Fibroblast of the aortic adventitia (primary cell): ENCODE results near the gene LRRC61. TPM values are rescaled to one million over a fixed set of nuclear protein-coding genes. Genes with fewer than 3 reads are reported as not detected.
"Not testable (repeated sequence)": the region's sequence is repeated elsewhere in the genome, so short reads cannot be mapped to it uniquely, and the experiment has no call there.

Experiments
- DNase-seq: peaks from one replicate; pipeline ENCODE4 v3.0.0-alpha.2; 2010; ENCODE audit warnings: low read depth
- H3K4me3 ChIP-seq: 2 replicates; pipeline ENCODE4 v1.5.1; 2011; ENCODE audit warnings: low read depth, mild to moderate bottlenecking, control low read depth, low read length, moderate library complexity
- total RNA-seq: library from RNA; depleted of rRNA; stranded (reverse); fragments of >200 nt; gene quantifications from 2 replicates; pipeline ENCODE4 v1.2.3, GENCODE V29; 2012; ENCODE audit warnings: low replicate concordance
- TF ChIP-seq, protein P1 (sequence below): IDR thresholded peaks from 2 replicates; pipeline ENCODE4 v1.5.1; 2011; ENCODE audit warnings: mild to moderate bottlenecking, low read length, control low read depth, inconsistent platforms; ENCODE audit not compliant: insufficient read depth

The LRRC61 gene
- total RNA-seq, 1 donor = 0.09 TPM

DNA sequence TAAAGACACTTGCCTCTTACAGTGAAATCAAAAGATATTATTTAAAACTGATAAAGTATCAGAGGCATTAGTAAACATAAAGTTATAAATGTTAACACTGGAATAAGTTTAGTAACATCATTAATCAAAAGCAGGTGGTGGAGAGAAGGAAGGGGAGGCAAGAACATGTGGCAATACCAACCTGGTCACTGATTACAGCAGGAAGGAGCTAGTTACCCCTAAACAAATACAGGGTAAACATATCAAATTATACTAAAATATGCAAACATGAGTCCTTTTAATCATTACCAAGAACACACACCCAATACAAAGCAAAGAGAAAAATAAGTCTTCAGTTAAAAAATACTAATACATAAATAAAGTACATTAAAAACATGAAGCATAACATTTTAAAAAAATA, 25.2 kb upstream of the LRRC61 start:
- not testable (repeated sequence) for H3K4me3 ChIP-seq, DNase-seq

DNA sequence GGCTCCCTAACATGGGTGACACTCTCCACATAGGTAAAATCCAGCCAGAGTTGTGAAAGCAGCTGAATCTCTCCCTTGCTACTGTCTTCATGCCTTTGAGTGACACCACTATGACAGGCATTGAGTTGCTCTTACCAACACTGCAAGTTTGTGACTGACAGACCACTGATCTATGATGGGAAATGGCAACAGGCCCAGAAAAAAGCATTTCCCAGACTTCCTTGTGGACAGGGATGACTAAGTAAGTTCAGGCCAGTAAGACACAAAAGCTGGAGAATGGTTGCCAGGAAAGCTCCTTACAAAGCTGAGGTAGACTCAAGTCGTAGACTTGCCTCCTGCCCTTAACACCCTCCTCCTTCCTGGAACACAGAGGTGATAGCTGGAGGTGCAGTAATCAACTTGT, 20.2 kb upstream of the LRRC61 start:
- not testable (repeated sequence) for DNase-seq, H3K4me3 ChIP-seq

DNA sequence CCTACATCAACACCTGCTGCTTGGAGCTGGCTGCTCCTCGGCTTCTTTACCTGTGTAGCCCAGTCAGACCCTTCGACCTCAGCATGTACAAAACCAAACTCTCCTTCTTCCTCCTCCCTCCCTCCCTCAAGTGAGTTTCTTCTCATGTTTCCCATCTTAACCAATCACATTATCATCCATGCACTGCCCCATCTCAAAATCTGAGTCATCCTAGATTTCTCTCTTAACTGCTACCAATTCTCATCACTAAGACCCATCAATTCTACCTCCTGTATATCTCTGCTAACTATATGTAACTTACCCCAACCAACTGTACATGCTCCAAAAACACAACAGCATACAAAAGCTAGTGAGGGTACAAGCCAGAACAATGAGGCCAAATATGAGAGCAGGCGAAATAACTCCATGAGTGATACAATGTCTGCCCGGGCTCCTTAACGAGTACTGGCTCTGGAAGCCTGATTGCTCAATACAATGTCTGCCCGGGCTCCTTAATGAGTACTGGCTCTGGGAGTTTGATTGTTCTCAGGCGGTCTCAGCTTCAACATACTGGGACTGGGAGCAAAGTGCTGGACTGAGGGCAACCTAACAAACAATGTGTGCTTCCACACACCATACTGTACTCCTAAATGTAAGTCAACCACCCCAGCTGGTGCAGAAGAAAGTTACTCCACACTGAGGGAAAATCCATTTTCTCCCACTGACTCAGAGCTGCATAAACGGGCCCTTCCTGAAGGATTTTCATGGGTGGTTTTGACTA, 18.5 kb upstream of the LRRC61 start:
- H3K4me3 ChIP-seq, DNase-seq: not testable (repeated sequence)

DNA sequence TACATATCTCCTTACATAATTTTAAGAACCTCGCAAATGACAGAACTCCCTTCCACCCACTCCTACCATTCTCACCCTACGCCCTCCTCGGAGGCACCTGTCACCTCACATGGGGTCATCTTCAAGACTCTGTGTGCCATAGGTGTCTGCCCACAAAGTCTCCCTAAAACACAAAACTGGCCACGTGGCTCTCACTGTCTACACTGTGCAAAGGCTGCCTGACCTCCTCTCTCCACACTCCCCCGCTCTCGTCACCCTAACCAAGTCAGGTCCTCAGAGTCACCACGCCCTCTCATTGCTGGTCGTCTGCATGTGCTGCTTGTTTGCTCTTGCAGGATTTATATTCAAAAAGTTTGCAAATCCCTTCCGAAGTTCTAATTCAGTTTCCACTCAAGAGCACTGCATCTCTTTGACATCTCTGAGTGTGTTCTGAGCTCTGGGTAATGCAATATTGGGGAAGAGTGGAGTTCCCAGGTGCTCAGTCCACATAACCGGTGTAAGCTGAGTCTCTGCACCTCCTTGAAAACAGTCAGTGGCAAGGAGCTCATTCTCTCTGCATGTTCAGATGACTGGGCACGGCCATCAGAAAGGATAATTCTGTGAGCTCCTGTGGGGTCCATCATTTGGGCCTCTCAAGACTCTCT, 17.8 kb upstream of the LRRC61 start:
- DNase-seq, H3K4me3 ChIP-seq: not testable (repeated sequence)

DNA sequence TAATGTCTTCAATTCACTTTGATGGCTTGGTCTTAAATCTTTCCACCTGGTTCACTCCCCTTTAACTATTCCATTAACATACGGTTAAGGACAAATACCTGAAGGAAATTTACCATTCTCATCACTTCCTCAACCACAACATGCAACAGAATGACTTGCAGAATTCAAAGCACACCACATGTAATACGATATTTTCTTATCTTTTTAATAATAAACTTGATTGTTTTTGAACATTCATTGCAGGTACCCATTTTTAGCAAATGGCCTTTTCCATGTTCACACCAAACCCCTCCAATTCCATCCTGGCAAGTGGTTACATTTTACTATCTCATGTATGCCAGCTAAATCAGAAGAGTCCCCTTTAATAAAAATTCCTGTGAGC, 17.3 kb upstream of the LRRC61 start:
- not testable (repeated sequence) for H3K4me3 ChIP-seq, DNase-seq

DNA sequence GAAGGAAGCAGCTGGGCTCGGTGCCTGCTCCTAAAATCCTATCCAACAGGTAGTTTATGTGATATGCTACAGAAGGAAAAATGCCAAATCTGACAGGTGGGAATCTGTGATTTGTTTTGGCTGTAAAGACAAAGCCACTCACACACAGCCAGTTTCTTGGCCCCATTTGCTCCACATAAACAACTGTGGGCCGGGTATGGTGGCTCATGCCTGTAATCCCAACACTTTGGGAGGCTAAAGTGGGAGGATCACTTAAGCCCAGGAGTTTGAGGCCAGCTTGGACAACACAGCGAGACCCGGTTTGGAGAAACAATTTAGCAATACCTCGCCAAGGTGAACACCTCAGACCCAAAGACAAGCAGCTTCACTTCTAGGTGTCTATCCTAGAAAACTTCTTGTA, 16.8 kb upstream of the LRRC61 start:
- H3K4me3 ChIP-seq, DNase-seq: not testable (repeated sequence)

DNA sequence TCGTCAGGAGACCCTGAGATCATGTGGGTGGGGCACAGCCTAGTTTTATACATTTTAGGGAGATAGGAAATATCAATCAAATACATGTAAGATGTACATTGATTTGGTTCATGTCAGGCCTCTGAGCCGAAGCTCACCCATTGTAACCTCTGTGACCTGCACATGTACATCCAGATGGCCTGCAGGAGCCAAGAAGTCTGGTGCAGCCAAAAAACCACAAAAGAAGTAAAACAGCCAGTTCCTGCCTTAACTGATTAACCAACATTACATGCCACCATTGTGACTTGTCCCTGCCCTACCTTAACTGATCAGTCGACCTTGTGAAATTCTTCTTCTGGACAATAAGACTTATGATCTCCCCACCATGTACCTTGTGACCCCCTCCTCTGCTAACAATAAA, 16.0 kb upstream of the LRRC61 start:
- TF ChIP-seq, protein P1, sequence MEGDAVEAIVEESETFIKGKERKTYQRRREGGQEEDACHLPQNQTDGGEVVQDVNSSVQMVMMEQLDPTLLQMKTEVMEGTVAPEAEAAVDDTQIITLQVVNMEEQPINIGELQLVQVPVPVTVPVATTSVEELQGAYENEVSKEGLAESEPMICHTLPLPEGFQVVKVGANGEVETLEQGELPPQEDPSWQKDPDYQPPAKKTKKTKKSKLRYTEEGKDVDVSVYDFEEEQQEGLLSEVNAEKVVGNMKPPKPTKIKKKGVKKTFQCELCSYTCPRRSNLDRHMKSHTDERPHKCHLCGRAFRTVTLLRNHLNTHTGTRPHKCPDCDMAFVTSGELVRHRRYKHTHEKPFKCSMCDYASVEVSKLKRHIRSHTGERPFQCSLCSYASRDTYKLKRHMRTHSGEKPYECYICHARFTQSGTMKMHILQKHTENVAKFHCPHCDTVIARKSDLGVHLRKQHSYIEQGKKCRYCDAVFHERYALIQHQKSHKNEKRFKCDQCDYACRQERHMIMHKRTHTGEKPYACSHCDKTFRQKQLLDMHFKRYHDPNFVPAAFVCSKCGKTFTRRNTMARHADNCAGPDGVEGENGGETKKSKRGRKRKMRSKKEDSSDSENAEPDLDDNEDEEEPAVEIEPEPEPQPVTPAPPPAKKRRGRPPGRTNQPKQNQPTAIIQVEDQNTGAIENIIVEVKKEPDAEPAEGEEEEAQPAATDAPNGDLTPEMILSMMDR = no peak
- no peak overlapping the region for H3K4me3 ChIP-seq
- DNase-seq = no peak

DNA sequence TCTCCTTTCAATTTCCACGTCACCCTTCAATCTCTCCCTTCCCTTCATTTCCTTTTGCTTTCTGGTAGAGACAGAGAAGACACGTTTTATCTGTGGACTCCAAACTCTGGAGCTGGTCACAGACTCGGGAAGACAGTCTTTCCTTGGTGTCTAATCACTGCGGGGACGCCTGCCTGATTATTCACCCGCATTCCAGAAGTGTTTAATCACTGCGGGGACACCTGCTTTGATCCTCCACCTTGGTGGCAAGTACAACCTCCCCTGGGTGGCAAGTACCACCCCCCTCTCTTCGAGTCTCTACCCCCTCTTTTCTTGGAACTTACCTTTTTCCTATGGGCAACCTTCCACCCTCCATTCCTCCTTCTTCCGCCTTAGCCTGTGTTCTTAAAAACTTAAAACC, 15.3 kb upstream of the LRRC61 start:
- TF ChIP-seq, protein P1 = no peak
- no peak for DNase-seq
- H3K4me3 ChIP-seq = no peak overlapping the region

DNA sequence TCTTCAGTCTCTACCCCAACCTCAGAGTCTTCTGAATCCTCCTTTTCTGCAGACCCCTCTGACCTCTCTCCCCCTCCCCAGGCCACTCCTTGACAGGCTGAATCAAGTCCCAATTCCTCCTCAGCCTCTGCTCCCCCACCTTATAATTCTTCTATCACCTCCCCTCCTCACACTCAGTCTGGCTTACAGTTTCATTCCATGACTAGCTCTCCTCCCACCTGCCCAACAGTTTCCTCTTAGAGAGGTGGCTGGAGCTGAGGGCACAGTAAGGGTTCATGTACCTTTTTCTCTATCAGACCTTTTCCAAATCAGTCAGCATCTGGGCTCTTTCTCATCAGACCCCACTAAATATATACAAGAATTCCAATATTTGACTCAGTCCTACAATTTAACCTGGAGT, 14.6 kb upstream of the LRRC61 start:
- TF ChIP-seq, protein P1 = no peak
- H3K4me3 ChIP-seq = no peak overlapping the region
- DNase-seq = no peak

DNA sequence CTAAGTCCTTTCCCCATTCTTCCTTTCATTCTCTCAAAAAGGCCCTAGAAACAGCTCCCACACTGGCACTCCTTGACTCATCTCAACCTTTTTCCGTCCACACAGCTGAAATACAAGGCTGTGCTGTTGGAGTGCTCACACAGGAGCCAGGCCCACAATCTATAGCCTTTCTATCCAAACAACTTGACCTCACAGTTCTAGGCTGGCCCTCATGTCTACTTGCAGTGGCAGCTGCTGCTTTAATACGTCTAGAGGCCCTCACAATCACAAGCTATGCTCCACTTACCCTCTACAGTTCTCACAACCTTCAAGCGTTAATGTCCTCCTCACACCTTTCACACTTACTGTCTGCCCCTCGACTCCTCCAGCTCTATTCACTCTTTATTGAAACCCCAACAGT, 12.0 kb upstream of the LRRC61 start:
- H3K4me3 ChIP-seq = no peak overlapping the region
- DNase-seq = no peak
- TF ChIP-seq, protein P1 = no peak
